GM23338 (cell line): Measurements from ENCODE around the gene CIB4.

Source experiments
- CTCF ChIP-seq, 2 experiments: fragments of 200-600 bp in 1 of 2; sonication (generic) in 1 of 2; conservative IDR thresholded peaks; 2 replicates each; pipeline versions ENCODE4 v1.5.1 to v1.6.1; 2016 to 2017; ENCODE audit warnings: antibody characterized with exemption in 2 of 2, low read depth in 2 of 2, mild to moderate bottlenecking in 2 of 2, moderate library complexity in 1 of 2
- JUNB ChIP-seq: IDR thresholded peaks from one replicate; pipeline ENCODE4 v1.6.1; 2016; ENCODE audit warnings: antibody characterized with exemption; ENCODE audit not compliant: unreplicated experiment

- TF ChIP-seq CTCF (conservative IDR thresholded peaks at IDR 0.05; ENCODE audit: low read depth in 2 of 2) = no peak
- no peak for TF ChIP-seq JUNB
Measured at GRCh38 chr2:26640781-26641564, at the start of gene CIB4.
